Osteoblast (primary cell): ENCODE measurements around the gene KDF1. TPM values are rescaled to one million over a fixed set of nuclear protein-coding genes. Genes with fewer than 3 reads are reported as not detected.

Experiments
- DNase-seq: peaks from one replicate; pipeline ENCODE4 v3.0.0; 2011; ENCODE audit warnings: low spot score, mixed read lengths; ENCODE audit not compliant: insufficient read length; ENCODE audit errors: missing footprints
- H2AFZ ChIP-seq: 2 replicates; pipeline ENCODE4 v1.6.0; 2011; ENCODE audit warnings: mild to moderate bottlenecking, low read length
- H3K27ac ChIP-seq: 2 replicates; pipeline ENCODE4 v1.5.1; 2011; ENCODE audit warnings: mild to moderate bottlenecking, low read depth, low read length, moderate library complexity
- H3K27me3 ChIP-seq: 2 replicates; pipeline ENCODE4 v1.6.0; 2012; ENCODE audit warnings: mild to moderate bottlenecking, control low read depth, inconsistent platforms, low read length, moderate library complexity; ENCODE audit not compliant: insufficient read depth
- H3K36me3 ChIP-seq: 2 replicates; pipeline ENCODE4 v1.5.1; 2011; ENCODE audit warnings: mild to moderate bottlenecking, low read length, control low read depth, moderate library complexity; ENCODE audit not compliant: insufficient read depth
- H3K4me1 ChIP-seq: 2 replicates; pipeline ENCODE4 v1.5.1; 2011; ENCODE audit warnings: mild to moderate bottlenecking, low read length, control low read depth, moderate library complexity; ENCODE audit not compliant: insufficient read depth
- H3K4me2 ChIP-seq: 2 replicates; pipeline ENCODE4 v1.6.0; 2011; ENCODE audit warnings: mild to moderate bottlenecking, low read length; ENCODE audit not compliant: insufficient read depth
- H3K4me3 ChIP-seq: fragments of 200-600 bp; sonication (generic); 3 replicates; pipeline ENCODE4 v1.5.1; 2012; ENCODE audit warnings: mild to moderate bottlenecking, low read length, inconsistent platforms; ENCODE audit not compliant: insufficient read depth
- H3K79me2 ChIP-seq: 2 replicates; pipeline ENCODE4 v1.6.0; 2012; ENCODE audit warnings: mild to moderate bottlenecking, low read length, control low read depth, inconsistent platforms; ENCODE audit not compliant: insufficient read depth
- H3K9me3 ChIP-seq: 2 replicates; pipeline ENCODE4 v1.5.1; 2011; ENCODE audit warnings: low read depth, low read length, control low read depth
- H4K20me1 ChIP-seq: 2 replicates; pipeline ENCODE4 v1.6.0; 2012; ENCODE audit warnings: mild to moderate bottlenecking, low read length, control low read depth; ENCODE audit not compliant: insufficient read depth
- CTCF ChIP-seq: IDR thresholded peaks from 2 replicates; pipeline ENCODE4 v1.5.1; 2011; ENCODE audit warnings: mild to moderate bottlenecking, low read depth, low read length, moderate library complexity; ENCODE audit errors: extremely low read depth
- total RNA-seq: library from RNA; depleted of rRNA; stranded (reverse); fragments of >200 nt; gene quantifications from 2 replicates; pipeline ENCODE4 v1.2.3, GENCODE V29; 2012

The KDF1 gene
- total RNA-seq, 1 donor = not detected

- TF ChIP-seq CTCF = no peak
Observed at GRCh38 chr1:26921126-26921539, 39.1 kb downstream of the KDF1 start.

GRCh38 chr1:26915204-26915842 is 44.9 kb downstream of the KDF1 start:
- no peaks in the 10 kb centered on the region for H4K20me1 ChIP-seq
- no peak for TF ChIP-seq CTCF
- no peak overlapping the region for H3K4me3 ChIP-seq
- H3K36me3 ChIP-seq = no peaks in the 10 kb centered on the region
- no peaks in the 10 kb centered on the region for H3K79me2 ChIP-seq
- DNase-seq = no peak
- no peaks in the 10 kb centered on the region for H3K4me1 ChIP-seq
- H2AFZ ChIP-seq = no peak overlapping the region
- H3K4me2 ChIP-seq = no peak overlapping the region
- H3K9me3 ChIP-seq = no peaks in the 10 kb centered on the region
- H3K27ac ChIP-seq = no peak overlapping the region
- peaks cover 2% of the 10 kb centered on the region for H3K27me3 ChIP-seq

More at GRCh38 chr1:26921126-26921539, 39.1 kb downstream of the KDF1 start:
- no peak for DNase-seq
- Histone ChIP-seq H3K27ac (peak overlapping the region; percentile 74), H3K27me3 (no peaks in the 10 kb centered on the region), H3K4me3 (peak overlapping the region; percentile 86), H3K36me3 (peaks cover 21% of the 10 kb centered on the region), H3K79me2 (peaks cover 33% of the 10 kb centered on the region), H3K4me2 (peak overlapping the region; percentile 96), H2AFZ (peak overlapping the region; percentile 85), H3K4me1 (peaks cover 19% of the 10 kb centered on the region), H3K9me3 (no peaks in the 10 kb centered on the region), H4K20me1 (peaks cover 17% of the 10 kb centered on the region)

GRCh38 chr1:26913754-26914619 is 46.3 kb downstream of the KDF1 start, which contains the start of gene NR0B2:
NR0B2 (minus strand) TSS chr1:26913975; CDS start chr1:26913940, 35 bp downstream.
- Histone ChIP-seq H3K4me1 (no peaks in the 10 kb centered on the region), H3K9me3 (no peaks in the 10 kb centered on the region), H3K4me3 (no peak within 1 kb of the TSS), H4K20me1 (no peaks in the 10 kb centered on the region), H2AFZ (no peak within 1 kb of the TSS), H3K27ac (no peak within 1 kb of the TSS), H3K79me2 (no peaks in the 10 kb centered on the region), H3K36me3 (no peaks in the 10 kb centered on the region), H3K4me2 (no peak within 1 kb of the TSS), H3K27me3 (peaks cover 6% of the 10 kb centered on the region)
- no peak for DNase-seq
- TF ChIP-seq CTCF = no peak

- Histone ChIP-seq H3K36me3 (no peaks in the 10 kb centered on the region), H3K79me2 (no peaks in the 10 kb centered on the region), H3K27me3 (peaks cover 6% of the 10 kb centered on the region), H3K4me3 (no peak overlapping the region), H3K9me3 (no peaks in the 10 kb centered on the region), H3K4me2 (no peak overlapping the region), H4K20me1 (no peaks in the 10 kb centered on the region), H3K4me1 (no peaks in the 10 kb centered on the region), H2AFZ (no peak overlapping the region), H3K27ac (no peak overlapping the region)
- no peak for TF ChIP-seq CTCF
- DNase-seq = no peak
Observed at GRCh38 chr1:26913389-26913753, 46.9 kb downstream of the KDF1 start.
